Central memory CD8-positive, alpha-beta T cell (primary cell): Measurements from ENCODE around the gene DNALI1.
"Not testable (repeated sequence)": the region's sequence is repeated elsewhere in the genome, so short reads cannot be mapped to it uniquely, and the experiment has no call there.

Experiments used
- ATAC-seq: fragments of 150-1000 bp; cut with Tn5 transposase; replicated peaks from 2 replicates; pipeline ENCODE4 v1.10.0; 2022; ENCODE audit warnings: mild to moderate bottlenecking, moderate FRiP score, moderate number of reproducible peaks; ENCODE audit not compliant: poor library complexity, severe bottlenecking; ENCODE audit errors: extremely low read depth
- DNase-seq, 2 donors: peaks; one replicate each; pipeline ENCODE4 v3.0.0; 2021; ENCODE audit warnings: low spot score in 2 of 2
- H3K27ac Mint-ChIP-seq: one replicate; pipeline ENCODE4 v1.8.0; 2022; ENCODE audit warnings: low read depth, mild to moderate bottlenecking, moderate library complexity, mixed read lengths
- H3K27me3 Mint-ChIP-seq: one replicate; pipeline ENCODE4 v1.8.0; 2022; ENCODE audit warnings: mixed read lengths
- H3K36me3 Mint-ChIP-seq: one replicate; pipeline ENCODE4 v1.8.0; 2022; ENCODE audit warnings: mild to moderate bottlenecking, moderate library complexity, mixed read lengths; ENCODE audit not compliant: insufficient read depth
- H3K4me1 Mint-ChIP-seq: one replicate; pipeline ENCODE4 v1.8.0; 2022; ENCODE audit warnings: mixed read lengths
- H3K4me3 Mint-ChIP-seq: one replicate; pipeline ENCODE4 v1.8.0; 2022; ENCODE audit warnings: mild to moderate bottlenecking, moderate library complexity, mixed read lengths
- H3K9me3 Mint-ChIP-seq: one replicate; pipeline ENCODE4 v1.8.0; 2022; ENCODE audit warnings: mixed read lengths

The DNALI1 gene

DNA sequence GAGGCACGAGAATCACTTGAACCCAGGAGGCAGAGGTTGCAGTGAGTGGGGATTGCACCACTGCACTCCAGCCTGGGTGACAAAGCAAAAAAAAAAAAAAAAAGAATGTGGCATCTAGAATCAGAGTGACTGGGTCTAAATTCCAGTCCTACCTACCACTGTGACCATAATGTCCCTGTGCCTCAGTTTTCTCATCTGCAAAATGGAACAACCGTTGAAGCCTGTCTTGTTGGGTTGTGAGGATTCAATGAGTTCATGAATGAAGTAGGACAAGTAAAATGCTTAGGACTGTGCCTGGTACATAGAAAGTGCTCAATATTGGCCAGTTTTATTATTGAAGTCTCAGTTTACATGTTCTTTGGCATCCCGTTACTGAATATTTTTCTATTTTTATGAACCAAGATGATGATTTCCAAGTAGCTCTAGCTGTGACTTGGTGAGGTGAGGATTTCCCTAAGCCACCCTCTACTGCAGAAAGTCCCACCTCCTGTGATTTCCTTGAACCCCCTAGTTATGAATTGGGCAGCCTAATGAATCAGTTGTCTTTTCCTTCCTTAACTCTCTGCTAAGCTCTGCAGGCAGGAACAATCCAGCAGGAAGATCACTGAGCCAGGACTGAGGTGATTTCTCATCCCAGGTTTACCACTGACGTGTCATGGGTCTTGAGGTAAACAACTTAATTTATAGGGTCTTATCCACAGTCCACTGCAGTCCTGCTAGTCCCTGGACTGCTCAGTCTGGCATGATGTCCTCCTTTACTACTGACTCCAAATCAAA is 23.2 kb upstream of the DNALI1 start:
- H3K4me3 Mint-ChIP-seq, result no peak overlapping the region
- H3K36me3 Mint-ChIP-seq, result peaks cover 39% of the 10 kb centered on the region
- peaks cover 6% of the 10 kb centered on the region for H3K4me1 Mint-ChIP-seq
- DNase-seq, result no peak
- no peaks in the 10 kb centered on the region for H3K9me3 Mint-ChIP-seq
- ATAC-seq, result no peak
- H3K27me3 Mint-ChIP-seq, result no peaks in the 10 kb centered on the region
- H3K27ac Mint-ChIP-seq, result no peak overlapping the region

DNA sequence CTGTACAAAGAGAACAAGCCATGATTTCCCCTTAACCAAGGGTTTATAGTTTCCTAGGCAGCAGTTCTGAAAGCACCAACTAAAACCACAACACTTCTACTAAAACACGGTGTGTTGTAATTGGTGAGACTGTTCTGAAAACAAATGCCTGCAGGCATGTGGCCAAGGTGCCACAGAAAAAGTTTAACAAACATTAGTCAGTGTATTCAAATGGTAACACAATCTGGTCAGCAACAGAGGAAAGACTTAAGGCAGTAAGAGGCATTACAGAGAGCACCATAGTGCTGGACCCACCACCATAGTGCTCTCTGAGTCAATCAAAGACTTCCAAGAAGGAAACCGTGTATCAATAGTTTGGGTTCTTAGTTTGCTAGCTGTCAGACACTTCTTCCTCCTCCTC is 19.4 kb upstream of the DNALI1 start:
- peaks cover 62% of the 10 kb centered on the region for H3K36me3 Mint-ChIP-seq
- H3K4me3 Mint-ChIP-seq, result no peak overlapping the region
- H3K4me1 Mint-ChIP-seq, result peaks cover 12% of the 10 kb centered on the region
- no peak overlapping the region for H3K27ac Mint-ChIP-seq
- ATAC-seq (no peak), DNase-seq (no peak)
- no peaks in the 10 kb centered on the region for H3K9me3 Mint-ChIP-seq
- H3K27me3 Mint-ChIP-seq, result no peaks in the 10 kb centered on the region

DNA sequence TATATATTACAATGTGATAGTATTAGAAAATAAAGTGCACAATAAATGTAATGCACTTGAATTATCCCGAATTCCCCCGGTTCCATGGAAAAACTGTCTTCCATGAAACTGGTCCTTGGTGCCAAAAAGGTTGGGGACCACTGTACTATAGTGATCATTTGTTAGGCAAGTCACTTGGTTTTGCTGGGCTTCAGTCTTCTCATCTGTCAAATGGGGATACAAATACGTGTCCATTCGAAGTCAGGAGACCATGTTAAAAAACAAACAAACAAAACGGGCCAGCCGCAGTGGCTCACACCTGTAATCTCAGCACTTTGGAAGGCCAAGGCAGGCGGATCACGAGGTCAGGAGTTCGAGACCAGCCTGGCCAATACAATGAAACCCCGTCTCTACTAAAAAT is 17.6 kb upstream of the DNALI1 start:
- not testable (repeated sequence) for H3K4me3 Mint-ChIP-seq, ATAC-seq, H3K27me3 Mint-ChIP-seq, H3K27ac Mint-ChIP-seq, DNase-seq, H3K9me3 Mint-ChIP-seq
- Mint-ChIP-seq H3K4me1 (peaks cover 12% of the 10 kb centered on the region), H3K36me3 (peaks cover 76% of the 10 kb centered on the region)

DNA sequence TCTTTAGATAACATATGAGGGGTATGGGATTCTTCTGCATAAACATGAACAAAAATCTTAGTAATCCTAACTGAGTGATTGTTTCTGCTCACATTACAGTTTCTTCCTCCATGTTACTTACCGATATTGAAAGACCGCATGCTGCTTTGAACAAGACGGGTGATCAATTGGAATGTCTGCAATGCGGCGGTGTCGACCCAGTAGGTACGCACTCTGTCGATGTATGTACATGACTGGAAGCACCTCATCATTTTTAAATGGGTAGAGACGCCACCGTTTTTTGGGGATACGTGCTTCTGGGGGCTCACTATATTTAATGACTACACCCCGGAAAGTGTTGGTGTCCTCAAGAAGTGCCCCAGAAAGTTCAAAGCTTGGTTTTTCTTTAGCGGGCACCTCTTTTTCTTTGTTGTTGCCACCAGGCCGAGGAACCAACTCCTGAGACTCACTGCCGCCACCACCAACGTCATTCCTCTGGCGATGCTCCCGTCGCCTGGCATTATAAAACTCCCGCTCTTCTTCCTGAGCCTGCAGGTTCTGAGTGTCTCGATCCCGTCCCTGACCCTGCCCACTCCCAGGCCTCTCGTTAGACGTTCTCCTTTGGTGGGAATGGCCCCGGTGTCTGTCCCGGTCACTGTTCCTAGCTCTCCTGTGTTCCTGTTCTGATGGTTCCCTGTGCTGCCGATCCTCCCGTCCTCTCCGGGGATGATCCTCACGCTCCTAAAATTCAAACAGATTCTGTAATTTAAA is 16.5 kb upstream of the DNALI1 start:
- Mint-ChIP-seq H3K27ac (peak overlapping the region; percentile 78), H3K36me3 (peaks cover 76% of the 10 kb centered on the region), H3K27me3 (no peaks in the 10 kb centered on the region), H3K4me3 (no peak overlapping the region), H3K9me3 (no peaks in the 10 kb centered on the region), H3K4me1 (peaks cover 6% of the 10 kb centered on the region)
- ATAC-seq (no peak), DNase-seq (no peak)

DNA sequence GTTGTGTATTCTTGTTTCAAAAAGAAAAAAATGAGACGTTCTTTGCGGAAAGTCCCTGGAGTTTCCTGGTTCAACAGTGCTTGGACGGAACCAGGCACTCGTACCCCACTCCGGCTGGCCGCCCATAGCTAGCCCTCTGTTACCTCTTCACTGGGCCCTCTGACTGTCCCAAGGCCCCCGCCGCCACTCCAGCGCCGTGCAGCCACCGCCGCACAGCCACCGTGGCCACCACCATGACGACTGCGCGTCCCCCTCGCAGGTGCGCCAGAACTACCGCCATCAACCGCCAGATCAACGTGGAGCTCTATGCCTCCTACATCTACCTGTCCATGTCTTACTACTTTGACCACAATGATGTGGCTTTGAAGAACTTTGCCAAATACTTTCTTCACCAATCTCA is 12.2 kb upstream of the DNALI1 start:
- Mint-ChIP-seq H3K27me3 (no peaks in the 10 kb centered on the region), H3K4me3 (no peak overlapping the region), H3K9me3 (no peaks in the 10 kb centered on the region), H3K4me1 (peaks cover 15% of the 10 kb centered on the region), H3K27ac (no peak overlapping the region), H3K36me3 (peaks cover 75% of the 10 kb centered on the region)
- no peak for DNase-seq
- no peak for ATAC-seq

DNA sequence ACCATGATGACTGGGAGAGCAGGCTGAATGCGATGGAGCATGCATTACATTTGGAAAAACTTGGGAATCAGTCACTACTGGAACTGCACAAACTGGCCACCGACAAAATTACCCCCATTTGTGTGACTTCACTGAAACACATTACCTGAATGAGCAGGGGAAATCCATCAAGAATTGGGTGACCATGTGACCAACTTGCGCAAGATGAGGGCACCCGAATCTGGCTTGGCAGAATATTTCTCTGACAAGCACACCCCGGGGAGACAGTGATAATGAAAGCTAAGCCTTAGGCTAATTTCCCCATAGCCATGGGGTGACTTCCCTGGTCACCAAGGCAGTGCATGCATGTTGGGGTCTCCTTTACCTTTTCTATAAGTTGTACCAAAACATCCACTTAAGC is 11.7 kb upstream of the DNALI1 start:
- Mint-ChIP-seq H3K9me3 (no peaks in the 10 kb centered on the region), H3K27ac (no peak overlapping the region), H3K4me3 (no peak overlapping the region), H3K36me3 (peaks cover 76% of the 10 kb centered on the region), H3K27me3 (no peaks in the 10 kb centered on the region), H3K4me1 (peaks cover 20% of the 10 kb centered on the region)
- DNase-seq (no peak), ATAC-seq (no peak)

DNA sequence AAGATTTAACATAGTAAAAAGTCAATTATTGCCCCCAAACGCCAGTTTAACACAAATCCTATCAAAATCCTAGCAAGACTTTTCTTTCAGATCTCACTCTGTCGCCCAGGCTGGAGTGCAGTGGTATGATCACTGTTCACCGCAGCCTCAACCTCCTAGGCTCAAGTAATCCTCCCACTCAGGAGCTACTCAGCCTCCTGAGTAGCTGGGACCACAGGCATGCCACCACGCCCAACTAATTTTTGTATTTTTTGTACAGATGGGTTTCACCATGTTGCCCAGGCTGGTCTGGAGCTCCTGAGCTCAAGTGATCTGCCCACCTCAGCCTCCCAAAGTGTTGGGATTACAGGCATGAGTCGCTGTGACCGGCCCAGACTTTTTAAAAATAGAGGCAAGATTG is 7.4 kb upstream of the DNALI1 start:
- ATAC-seq, result no peak
- Mint-ChIP-seq H3K27me3 (no peaks in the 10 kb centered on the region), H3K27ac (no peak overlapping the region), H3K9me3 (no peaks in the 10 kb centered on the region), H3K4me1 (peaks cover 46% of the 10 kb centered on the region), H3K4me3 (no peak overlapping the region), H3K36me3 (peaks cover 71% of the 10 kb centered on the region)
- DNase-seq, result no peak

DNA sequence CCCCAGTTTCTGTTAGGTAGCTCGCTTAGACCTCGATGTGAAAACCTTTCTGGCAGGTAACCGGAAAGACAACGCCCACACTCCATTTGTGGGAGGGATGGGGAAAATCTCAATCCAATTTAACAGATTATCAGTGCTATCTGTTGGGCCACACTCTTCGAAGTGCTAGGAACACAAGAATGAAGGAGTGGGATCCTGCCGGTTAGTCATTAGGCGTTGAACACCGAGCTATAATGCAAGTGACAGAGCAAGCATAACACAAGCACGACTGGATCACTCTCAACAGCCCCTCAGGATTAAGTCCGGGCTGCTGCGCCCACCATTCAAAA is 3.2 kb upstream of the DNALI1 start:
- peak overlapping the region; percentile 94 for H3K27ac Mint-ChIP-seq
- no peaks in the 10 kb centered on the region for H3K27me3 Mint-ChIP-seq
- H3K9me3 Mint-ChIP-seq, result no peaks in the 10 kb centered on the region
- peaks cover 46% of the 10 kb centered on the region for H3K4me1 Mint-ChIP-seq
- ATAC-seq (no peak), DNase-seq (no peak)
- peaks cover 36% of the 10 kb centered on the region for H3K36me3 Mint-ChIP-seq
- H3K4me3 Mint-ChIP-seq, result peak overlapping the region; percentile 96

DNA sequence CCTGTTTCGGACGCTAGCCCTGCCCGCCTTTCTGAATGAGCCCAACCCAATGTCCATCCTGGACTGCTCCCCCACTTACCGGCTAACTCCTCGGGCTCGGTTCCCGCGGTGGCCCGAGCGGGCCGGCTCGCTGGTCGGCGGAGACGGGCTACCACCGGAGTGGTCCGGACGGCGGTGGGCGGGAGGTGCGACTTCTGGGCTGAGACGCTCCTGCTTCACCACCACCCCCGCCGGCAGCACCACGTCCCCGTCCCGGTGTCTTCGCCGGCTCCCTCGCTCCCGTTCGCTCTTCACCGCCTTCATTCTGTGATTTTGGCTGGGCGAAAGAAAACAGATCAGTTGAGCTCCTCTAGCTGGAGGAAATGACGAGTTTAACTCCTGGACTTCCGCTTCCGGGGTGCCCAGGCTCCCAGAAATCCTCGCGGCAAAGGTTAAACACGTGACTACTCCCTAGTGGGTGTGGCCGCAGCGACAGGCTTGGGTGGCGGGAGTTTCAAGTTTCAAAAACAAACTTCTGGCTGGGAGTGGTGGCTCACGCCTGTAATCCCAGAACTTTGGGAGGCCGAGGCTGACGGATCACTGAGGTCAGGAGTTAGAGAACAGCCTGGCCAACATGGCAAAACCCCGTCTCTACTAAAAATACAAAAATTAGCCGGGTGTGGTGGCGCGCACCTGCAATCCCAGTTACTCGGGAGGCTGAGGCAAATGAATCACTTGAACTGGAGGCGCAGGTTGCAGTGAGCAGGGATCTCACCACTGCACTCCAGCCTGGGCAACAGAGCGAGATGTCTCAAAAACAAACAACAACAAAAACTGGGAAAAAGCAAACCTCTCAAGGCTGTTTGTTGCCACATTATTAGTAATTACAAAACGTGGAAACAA is 2.6 kb upstream of the DNALI1 start, which contains the start of gene SNIP1:
Gene SNIP1 (minus strand): TSS at position 367 of the 882 bp plus-strand sequence. CDS start 64 bp downstream, at position 303.
- Mint-ChIP-seq H3K4me1 (peaks cover 42% of the 10 kb centered on the region), H3K27me3 (no peaks in the 10 kb centered on the region), H3K9me3 (no peaks in the 10 kb centered on the region), H3K36me3 (peaks cover 32% of the 10 kb centered on the region), H3K27ac (peak within 1 kb of the TSS; percentile 94), H3K4me3 (peak within 1 kb of the TSS; percentile 96)
- peak; percentile 99 for ATAC-seq
- DNase-seq, result peak; percentile 80 to 87

DNA sequence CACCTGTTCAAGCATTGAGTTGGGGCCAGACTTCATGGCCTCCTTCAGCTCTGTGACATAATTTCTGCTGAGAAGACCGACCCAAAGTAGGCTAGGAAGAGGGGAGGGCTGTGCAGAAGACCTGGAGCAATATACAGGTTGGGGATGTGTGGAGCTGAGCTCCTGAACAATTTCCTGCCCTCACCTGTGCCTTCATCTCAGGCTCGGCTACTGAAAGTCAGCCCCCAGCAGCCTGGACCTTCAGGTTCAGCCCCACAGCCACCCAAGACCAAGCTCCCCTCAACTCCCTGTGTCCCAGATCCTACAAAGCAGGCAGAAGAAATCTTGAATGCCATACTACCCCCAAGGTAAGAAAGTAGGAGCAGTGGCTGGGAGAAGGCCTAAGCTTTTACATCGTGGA is 662 bp downstream of the DNALI1 start:
- Mint-ChIP-seq H3K27ac (no peak overlapping the region), H3K4me3 (no peak overlapping the region), H3K9me3 (no peaks in the 10 kb centered on the region), H3K36me3 (peaks cover 7% of the 10 kb centered on the region), H3K4me1 (peaks cover 17% of the 10 kb centered on the region), H3K27me3 (no peaks in the 10 kb centered on the region)
- DNase-seq (no peak), ATAC-seq (no peak)

DNA sequence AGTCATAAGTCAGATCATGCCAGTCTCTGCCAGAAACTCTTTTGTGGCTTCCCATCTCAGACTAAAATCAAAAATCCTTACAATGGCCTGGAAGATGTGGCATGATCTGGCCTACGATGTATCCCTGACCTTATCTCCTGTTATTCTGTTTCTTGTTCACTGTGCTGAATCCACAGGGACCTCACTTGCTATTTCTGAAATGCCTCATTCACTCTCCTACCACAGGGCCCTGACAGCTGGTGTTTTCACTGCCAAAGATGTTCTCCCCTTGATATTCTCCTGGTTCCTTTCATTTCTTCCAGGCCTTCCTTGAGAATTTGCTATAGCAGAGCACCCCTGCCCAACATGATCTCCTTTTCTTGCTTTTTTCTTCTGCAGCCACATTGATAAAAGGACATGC is 1.7 kb downstream of the DNALI1 start:
- H3K27ac Mint-ChIP-seq, result no peak overlapping the region
- H3K9me3 Mint-ChIP-seq, result no peaks in the 10 kb centered on the region
- DNase-seq (no peak), ATAC-seq (no peak)
- no peak overlapping the region for H3K4me3 Mint-ChIP-seq
- H3K27me3 Mint-ChIP-seq, result no peaks in the 10 kb centered on the region
- peaks cover 8% of the 10 kb centered on the region for H3K4me1 Mint-ChIP-seq
- H3K36me3 Mint-ChIP-seq, result peaks cover 2% of the 10 kb centered on the region

DNA sequence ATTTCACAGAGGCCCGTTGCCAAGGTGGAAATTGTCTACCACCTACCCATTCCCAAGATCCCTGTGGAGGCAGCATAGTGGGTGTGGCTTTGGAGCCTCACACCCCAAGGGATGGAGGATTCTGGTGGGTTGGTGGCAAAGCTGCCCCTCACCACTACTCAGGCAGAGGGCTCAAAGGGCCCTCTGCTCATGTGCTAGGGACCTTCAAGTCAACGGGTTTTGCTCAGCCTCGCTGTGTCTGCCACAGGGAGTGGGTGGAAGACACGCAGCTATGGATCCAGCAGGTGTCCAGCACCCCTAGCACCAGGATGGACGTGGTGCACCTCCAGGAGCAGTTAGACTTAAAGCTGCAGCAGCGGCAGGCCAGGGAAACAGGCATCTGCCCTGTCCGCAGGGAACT is 2.3 kb downstream of the DNALI1 start:
- Mint-ChIP-seq H3K4me1 (peaks cover 4% of the 10 kb centered on the region), H3K27me3 (no peaks in the 10 kb centered on the region), H3K9me3 (no peaks in the 10 kb centered on the region), H3K27ac (no peak overlapping the region), H3K36me3 (peaks cover 4% of the 10 kb centered on the region), H3K4me3 (no peak overlapping the region)
- no peak for ATAC-seq
- DNase-seq, result no peak
